Right atrium auricular region (tissue), 2 donors: Measurements from ENCODE around the gene PKP3. TPM values are rescaled to one million over a fixed set of nuclear protein-coding genes. Genes with fewer than 3 reads are reported as not detected.

Experiments
- DNase-seq: peaks from one replicate; pipeline ENCODE4 v3.0.0-alpha.2; 2019; ENCODE audit warnings: low spot score
- H3K27ac ChIP-seq, 2 donors: fragments of 200-600 bp; sonication (generic); 1 replicate in 1 of 2; 2 replicates in 1 of 2; pipeline ENCODE4 v1.5.1; 2016 to 2019
- H3K27me3 ChIP-seq, 2 donors: fragments of 200-600 bp; sonication (generic); one replicate each; pipeline versions ENCODE4 v1.5.1 to v1.6.0; 2017 to 2019
- H3K36me3 ChIP-seq: fragments of 200-600 bp; sonication (generic); one replicate; pipeline ENCODE4 v1.5.1; 2016
- H3K4me1 ChIP-seq, 2 donors: fragments of 200-600 bp; sonication (generic); one replicate each; pipeline versions ENCODE4 v1.5.1 to v1.6.0; 2017 to 2019
- H3K4me3 ChIP-seq, 2 donors: fragments of 200-600 bp; sonication (generic); 1 replicate in 1 of 2; 2 replicates in 1 of 2; pipeline ENCODE4 v1.5.1; 2017 to 2019; ENCODE audit warnings: mild to moderate bottlenecking in 1 of 2, moderate library complexity in 1 of 2
- H3K9me3 ChIP-seq, 2 donors: fragments of 200-600 bp; sonication (generic); one replicate each; pipeline ENCODE4 v1.5.1; 2019
- total RNA-seq, 2 donors: library from RNA; depleted of rRNA; stranded (reverse); fragments of >200 nt; gene quantifications; one replicate each; pipeline ENCODE4 v1.1.0, GENCODE V29; 2016
- TF ChIP-seq, protein P1 (sequence below), 2 donors: fragments of 200-600 bp; sonication (generic); IDR thresholded peaks; one replicate each; pipeline ENCODE4 v1.5.1; 2019; ENCODE audit warnings: antibody characterized with exemption in 2 of 2

PKP3 gene
- total RNA-seq, 2 donors from 2014 or later: 0.43 to 1.0 TPM

DNA sequence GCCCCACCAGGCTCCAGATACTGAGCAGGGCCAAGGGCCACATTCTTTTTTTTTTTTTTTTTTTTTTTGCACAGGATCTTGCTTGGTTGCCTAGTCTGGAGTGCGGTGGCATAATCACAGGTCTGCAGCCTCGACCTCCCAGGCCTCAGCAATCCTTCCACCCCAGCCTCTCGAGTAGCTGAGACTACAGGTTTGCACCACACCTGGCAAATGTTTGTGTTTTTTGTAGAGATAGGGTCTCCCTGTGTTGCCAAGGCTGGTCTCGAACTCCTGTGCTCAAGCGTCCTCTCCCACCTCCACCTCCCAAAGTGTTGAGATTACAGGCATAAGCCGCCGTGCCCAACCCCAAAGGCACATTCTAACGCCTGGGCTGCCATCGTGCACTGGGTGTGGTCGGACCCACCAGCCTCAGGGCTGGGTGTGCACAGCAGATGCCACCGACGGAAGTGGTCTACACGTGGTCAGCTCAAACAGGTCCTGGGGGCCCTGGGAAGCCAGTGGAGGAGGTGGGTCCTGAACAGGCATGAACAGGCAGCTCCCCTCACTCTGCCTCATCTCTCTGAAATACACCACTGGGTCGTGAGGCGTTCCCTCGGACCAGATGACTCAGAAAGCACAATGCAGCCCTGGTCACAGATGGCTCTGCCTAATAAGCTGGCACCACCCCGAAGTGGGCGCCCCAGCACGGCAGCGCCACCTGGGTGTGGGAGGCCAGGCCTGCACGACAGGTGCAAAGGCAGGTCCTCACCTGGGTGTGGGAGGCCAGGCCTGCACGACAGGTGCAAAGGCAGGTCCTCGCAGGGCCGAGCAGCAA, 29.9 kb upstream of the PKP3 start:
- Histone ChIP-seq H3K27ac (no peak overlapping the region), H3K27me3 (peaks cover 0 to 13% of the 10 kb centered on the region in 2 donors), H3K36me3 (no peaks in the 10 kb centered on the region), H3K4me1 (peaks cover 0 to 10% of the 10 kb centered on the region in 2 donors), H3K4me3 (no peak overlapping the region), H3K9me3 (no peaks in the 10 kb centered on the region)
- DNase-seq: no peak
- TF ChIP-seq, protein P1, sequence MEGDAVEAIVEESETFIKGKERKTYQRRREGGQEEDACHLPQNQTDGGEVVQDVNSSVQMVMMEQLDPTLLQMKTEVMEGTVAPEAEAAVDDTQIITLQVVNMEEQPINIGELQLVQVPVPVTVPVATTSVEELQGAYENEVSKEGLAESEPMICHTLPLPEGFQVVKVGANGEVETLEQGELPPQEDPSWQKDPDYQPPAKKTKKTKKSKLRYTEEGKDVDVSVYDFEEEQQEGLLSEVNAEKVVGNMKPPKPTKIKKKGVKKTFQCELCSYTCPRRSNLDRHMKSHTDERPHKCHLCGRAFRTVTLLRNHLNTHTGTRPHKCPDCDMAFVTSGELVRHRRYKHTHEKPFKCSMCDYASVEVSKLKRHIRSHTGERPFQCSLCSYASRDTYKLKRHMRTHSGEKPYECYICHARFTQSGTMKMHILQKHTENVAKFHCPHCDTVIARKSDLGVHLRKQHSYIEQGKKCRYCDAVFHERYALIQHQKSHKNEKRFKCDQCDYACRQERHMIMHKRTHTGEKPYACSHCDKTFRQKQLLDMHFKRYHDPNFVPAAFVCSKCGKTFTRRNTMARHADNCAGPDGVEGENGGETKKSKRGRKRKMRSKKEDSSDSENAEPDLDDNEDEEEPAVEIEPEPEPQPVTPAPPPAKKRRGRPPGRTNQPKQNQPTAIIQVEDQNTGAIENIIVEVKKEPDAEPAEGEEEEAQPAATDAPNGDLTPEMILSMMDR (IDR thresholded peaks at IDR 0.05): peak in 1 of 2 donors; percentile 13

DNA sequence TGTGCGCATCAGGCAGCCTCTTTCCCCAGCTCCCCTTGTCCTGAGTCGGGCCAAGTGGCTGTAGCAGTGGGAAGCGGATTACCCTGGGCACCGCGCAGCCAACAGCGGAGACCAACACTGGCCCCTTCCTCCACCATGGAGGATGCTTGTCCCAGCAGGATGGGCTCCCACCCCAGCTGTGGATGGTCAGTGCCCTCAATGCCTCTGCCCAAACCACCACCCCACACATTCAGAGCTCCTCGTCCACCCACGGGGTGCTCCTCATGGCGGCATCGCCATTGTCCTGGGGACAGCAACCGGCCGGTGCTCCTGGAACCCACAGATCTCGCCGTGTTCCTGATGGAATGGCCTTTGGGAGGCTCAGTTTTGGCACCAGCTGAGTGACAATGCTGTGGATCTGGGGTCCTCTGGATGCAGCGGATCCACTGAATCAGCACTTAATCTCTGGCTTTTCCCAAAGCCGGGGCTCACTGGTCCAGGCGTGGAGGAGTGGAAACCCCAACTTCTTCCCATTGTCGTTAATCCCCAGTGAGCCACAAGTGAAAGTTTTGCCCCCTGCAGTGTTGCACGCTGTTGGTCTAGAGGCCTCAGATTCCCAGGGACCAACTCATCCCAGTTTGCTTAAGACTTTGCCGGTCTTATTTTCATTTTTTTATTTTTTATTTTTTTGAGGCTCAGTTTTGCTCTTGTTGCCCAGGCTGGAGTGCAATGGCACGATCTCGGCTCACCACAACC, 28.9 kb upstream of the PKP3 start:
- H3K9me3 ChIP-seq: no peaks in the 10 kb centered on the region

DNA sequence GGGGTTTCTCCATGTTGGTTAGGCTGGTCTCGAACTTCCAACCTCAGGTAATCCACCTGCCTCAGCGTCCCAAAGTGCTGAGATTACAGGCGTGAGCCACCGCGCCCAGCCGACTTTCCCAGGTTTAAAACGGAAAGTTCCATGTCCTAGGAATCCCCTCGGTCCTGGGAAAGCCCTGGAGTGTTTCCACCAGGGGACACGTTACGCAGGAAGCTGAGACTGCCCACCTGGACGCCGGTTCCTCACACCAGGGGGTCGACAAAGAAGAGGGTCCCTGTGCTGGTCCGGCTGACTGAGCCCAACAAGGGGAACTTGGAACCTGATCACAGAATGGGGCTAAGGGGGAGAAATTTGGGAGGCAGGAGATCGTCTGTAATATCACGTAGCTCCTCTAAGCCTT, 28.2 kb upstream of the PKP3 start:
- Histone ChIP-seq H3K4me3 (no peak overlapping the region), H3K9me3 (no peaks in the 10 kb centered on the region), H3K4me1 (peaks cover 0 to 10% of the 10 kb centered on the region in 2 donors), H3K36me3 (no peaks in the 10 kb centered on the region), H3K27ac (no peak overlapping the region), H3K27me3 (peaks cover 0 to 17% of the 10 kb centered on the region in 2 donors)
- TF ChIP-seq, protein P1 (IDR thresholded peaks at IDR 0.05): no peak
- no peak for DNase-seq

More for the DNA sequence above, 28.9 kb upstream of the PKP3 start:
- Histone ChIP-seq H3K27me3 (peaks cover 0 to 15% of the 10 kb centered on the region in 2 donors), H3K36me3 (no peaks in the 10 kb centered on the region), H3K27ac (no peak overlapping the region), H3K4me1 (peaks cover 0 to 10% of the 10 kb centered on the region in 2 donors), H3K4me3 (no peak overlapping the region)
- TF ChIP-seq, protein P1 (IDR thresholded peaks at IDR 0.05): no peak
- DNase-seq: no peak

DNA sequence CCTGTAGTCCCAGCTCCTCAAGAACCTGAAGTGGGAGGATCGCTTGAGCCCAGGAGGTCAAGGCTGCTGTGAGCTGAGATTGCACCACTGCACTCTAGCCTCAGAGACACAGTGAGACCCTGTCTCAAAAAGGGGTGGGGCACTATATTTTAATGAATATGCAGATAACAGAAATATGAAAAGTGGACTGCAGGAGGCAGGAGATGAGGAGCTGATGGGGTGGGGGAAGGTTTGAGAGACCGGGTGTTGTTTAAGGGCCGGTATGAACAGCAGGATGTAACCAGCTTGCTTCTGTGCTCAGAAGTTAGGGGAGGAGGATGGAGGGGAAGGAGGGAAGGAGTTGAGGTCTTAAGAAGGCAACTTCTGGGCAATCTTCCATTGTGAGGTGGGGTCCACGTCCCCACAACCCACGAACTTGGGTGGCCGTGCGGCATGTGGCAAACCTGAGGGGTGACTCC, 26.0 kb upstream of the PKP3 start:
- DNase-seq: no peak
- Histone ChIP-seq H3K27ac (no peak overlapping the region), H3K4me1 (peaks cover 0 to 10% of the 10 kb centered on the region in 2 donors), H3K27me3 (peaks cover 0 to 17% of the 10 kb centered on the region in 2 donors), H3K4me3 (no peak overlapping the region), H3K36me3 (no peaks in the 10 kb centered on the region), H3K9me3 (no peaks in the 10 kb centered on the region)
- TF ChIP-seq, protein P1 (IDR thresholded peaks at IDR 0.05): no peak

DNA sequence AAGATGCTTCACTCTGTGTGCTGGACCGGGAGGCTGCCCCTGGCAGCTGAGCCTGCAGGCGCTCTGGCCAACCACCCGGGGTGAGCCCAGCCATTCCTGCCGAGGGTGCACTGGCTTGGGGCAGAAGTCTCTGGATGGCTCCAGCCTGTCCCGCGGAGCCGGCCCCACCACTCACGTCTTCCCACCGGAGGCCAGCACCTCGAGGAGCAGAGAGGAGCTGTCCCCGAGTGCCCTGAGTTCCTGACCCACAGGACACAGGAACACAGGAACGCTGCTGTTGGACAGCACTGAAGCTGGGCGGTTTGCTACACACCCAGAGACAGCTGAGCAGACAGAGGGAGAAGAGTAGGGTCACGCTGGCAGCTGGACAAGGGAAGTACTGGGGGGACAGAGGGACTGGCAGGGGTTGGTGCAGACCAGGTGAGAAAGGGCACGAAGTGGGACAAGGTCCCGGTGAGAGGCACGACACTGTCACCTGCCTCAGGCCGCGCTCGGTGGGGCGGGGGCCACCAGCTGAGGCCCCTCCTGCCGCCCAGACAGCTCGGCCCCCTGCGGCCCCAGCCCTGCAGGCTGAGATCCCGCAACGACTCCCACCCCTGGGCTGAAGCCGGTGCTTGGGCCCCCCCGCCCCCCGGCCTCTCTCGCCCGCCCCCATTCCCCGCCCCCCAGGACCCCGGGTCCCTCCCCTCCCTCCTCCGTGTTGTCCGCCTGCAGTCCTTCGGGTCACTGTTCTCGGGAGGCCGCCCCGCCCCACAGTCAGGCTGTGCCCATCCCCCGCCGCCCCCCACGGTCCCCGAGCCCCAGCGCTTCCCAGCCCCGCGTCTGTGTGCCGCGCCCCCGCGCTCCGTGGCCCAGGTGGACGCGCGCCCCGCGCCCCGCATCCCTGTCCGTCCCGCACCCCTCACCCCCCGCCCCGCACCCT, 25.3 kb upstream of the PKP3 start:
- Histone ChIP-seq H3K27me3 (peaks cover 0 to 17% of the 10 kb centered on the region in 2 donors), H3K27ac (no peak overlapping the region), H3K36me3 (no peaks in the 10 kb centered on the region), H3K9me3 (no peaks in the 10 kb centered on the region), H3K4me1 (peaks cover 0 to 10% of the 10 kb centered on the region in 2 donors), H3K4me3 (peak overlapping the region in 1 of 2 donors; percentile 39)
- no peak for DNase-seq
- TF ChIP-seq, protein P1 (IDR thresholded peaks at IDR 0.05): no peak
